Kidney glomerular epithelial cell (primary cell): Measurements from ENCODE around the gene COL1A1.
A peak's percentile ranks its signal among the peaks of the same experiment; 100 is the strongest.

Experiments
- DNase-seq: peaks from one replicate; lab custom pipeline; 2025; lab: John Stamatoyannopoulos, UW

COL1A1 gene

GRCh38 chr17:50199803-50200456, 1.5 kb downstream of the COL1A1 start:
- DNase-seq, result peak; percentile 95

DNA sequence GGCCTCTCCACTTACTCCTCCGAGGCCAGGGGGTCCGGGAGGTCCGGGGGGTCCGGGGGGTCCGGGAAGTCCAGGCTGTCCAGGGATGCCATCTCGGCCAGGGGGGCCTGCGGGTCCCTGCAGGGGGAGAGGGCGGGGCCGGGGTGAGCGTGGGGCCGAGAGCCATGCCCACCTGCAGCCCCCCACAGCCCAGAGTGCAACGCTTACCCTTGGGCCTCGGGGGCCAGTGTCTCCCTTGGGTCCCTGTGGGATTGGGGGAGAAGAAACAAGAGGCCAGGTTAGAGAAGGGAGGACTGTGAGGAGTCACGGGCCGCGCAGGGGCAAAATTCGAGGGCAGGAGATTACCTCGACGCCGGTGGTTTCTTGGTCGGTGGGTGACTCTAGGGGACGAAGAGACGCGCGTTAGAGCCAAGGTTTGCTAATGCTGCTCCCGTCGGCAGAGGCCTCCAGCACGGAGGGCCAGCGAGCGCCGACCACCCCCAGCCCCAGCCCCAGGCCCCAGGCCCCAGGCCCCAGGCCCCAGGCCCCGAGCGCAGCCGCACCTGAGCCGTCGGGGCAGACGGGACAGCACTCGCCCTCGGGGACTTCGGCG, 2.1 kb downstream of the COL1A1 start:
- no peak for DNase-seq

DNA sequence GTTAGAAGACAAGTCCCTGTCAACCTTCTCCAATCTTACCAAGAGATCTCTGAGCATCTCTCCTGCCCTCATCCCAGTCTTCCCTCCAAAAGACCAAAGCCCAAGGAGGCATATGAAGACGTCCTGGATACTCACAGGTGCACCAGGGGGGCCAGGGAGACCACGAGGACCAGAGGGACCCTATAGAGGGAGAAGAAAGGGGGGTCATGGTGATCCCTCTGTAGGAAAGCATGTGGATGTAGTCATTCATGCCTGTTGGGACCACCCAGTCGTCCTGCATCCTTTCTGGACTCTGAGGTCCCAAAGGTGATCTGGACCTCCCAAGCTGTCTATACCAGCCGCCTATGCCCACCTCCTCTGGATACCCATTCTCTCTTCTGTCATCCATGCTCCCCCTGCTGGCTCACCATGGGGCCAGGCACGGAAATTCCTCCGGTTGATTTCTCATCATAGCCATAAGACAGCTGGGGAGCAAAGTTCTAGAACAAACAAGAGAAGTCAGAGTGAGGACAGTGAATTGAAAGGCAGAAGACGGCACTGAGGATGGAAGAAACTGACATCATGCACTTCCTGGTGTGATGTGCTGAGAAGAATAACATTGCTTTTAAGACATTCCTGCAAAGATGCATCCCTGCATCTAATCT, 3.3 kb downstream of the COL1A1 start:
- DNase-seq, result peak; percentile 37

DNA sequence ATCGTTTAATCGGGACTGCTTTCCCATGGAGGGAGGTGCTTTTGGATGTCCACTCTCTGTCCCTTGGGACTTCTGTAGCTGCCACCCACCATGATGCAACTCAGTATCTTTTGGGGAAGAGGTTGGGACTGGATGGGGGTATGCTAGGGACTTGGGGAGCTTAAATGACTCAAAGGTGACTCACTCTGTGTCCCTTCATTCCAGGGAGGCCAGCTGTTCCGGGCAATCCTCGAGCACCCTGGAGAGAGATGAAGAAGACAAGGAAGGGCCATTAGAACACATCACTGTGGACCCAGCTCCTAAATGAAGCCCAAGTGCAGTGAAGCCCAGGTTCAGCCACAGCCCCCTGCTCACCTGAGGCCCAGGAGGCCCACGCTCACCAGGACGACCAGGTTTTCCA, 4.6 kb downstream of the COL1A1 start:
- no peak for DNase-seq

DNA sequence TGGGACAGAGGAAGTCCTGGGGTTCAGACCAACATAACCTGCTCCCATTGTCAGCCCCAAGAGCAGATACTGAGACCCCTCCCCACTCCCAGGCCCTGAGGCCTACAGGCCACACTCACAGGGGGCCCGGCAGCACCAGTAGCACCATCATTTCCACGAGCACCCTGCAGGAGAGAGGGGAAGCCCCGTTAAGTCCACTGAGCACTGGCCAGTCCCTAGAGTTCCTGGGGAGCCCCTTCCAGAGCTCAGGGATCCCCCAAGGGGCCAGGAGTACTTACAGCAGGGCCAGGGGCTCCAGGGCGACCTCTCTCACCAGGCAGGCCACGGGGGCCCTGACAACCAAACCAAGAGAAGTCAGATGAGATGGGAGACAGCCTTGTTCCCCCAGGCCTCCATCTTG, 5.4 kb downstream of the COL1A1 start:
- no peak for DNase-seq

- no peak for DNase-seq
These were observed 6.2 kb downstream of the COL1A1 start for GRCh38 chr17:50194934-50195865.

DNA sequence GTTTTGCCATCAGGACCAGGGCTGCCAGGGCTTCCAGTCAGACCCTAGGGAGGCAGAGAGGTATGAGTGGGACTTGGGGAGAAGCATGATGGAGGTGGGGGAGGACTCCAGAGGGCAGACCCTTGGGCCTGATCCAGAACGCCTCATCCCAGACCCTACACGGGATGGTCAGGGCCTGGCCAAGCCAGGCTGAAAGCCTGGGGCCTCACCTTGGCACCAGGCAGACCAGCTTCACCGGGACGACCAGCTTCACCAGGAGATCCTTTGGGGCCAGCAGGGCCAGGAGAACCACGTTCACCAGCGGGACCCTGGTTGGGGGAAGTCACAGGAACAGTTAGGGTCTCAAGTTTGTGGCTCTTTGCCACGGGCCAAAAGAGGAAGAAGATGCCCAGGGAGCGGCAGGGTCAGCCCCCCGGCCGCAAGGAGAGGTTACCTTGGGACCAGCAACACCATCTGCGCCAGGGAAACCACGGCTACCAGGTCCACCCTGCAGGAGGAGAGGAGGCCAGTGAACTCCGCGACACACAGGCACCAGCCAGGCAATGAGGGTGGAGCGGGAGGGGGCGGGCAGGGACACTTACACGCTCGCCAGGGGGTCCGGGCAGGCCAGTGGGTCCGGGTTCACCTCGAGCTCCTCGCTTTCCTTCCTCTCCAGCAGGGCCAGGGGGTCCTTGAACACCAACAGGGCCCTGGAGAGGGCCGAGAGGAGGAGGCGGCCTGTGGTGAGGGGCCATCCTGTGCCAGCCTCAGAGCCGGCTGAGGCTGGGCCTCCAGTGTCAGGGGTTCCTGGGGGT, 7.1 kb downstream of the COL1A1 start:
- DNase-seq, result no peak

DNA sequence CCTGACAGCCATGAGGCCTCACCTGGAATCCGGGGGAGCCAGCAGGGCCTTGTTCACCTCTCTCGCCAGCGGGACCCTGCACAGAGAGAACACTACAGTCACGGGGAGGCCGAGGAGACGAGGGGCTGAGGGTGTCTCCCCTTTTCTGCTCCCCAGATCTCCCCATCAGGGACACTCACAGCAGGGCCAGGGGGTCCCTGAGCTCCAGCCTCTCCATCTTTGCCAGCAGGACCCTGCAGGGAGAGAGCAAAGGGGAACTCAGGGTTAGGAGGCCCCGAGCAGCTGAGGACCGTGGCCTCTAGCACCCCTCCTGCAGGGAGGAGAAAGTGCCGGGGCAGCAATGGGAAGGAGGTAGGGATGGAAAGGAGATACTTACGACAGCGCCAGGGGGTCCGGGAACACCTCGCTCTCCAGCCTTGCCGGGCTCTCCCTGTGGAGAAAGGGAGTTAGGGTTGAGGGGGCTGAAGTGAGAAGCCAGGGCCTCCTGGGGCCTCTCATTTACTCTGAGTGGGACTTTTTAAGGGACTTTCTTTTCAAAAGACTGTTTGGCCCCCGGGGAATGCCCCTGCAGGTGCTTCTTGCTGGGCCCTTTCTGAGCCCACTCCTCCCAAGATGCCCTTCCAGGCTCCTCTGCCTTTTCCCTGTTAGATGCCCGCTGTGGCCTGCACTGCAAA, 8.7 kb downstream of the COL1A1 start:
- DNase-seq, result no peak

- DNase-seq, result no peak
These were observed 9.2 kb downstream of the COL1A1 start for GRCh38 chr17:50192144-50192617.

DNA sequence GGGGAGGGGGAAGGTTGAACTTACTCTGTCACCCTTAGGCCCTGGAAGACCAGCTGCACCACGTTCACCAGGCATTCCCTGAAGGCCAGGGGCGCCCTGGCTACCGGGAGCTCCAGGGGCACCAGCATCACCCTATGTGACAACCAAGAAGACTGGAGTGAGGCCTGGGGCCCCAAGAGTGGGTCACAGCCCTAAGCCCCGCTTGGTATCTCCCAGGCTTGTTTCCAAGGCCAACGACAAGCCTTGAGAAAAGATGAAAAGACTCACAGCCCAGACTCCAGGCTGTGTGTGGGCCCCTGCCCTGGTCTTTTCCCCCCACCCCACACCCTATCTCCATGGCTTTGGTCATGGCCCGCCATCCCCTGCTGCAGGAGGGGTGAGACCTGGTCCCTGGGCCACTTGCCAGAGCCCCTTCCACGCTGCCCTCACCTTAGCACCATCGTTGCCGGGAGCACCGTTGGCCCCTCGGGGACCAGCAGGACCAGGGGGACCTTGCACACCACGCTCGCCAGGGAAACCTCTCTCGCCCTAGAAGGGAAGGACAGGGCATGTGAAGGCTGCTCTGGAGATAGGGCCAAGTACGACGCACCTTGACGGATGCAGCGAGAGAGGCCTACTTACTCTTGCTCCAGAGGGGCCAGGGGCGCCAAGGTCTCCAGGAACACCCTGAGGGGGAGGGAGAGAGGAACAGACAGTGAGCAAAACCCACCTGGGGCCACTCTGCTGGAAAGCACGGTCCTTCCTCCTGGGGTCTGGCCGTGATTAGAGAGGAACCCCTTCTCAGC, 9.9 kb downstream of the COL1A1 start:
- DNase-seq, result no peak

GRCh38 chr17:50190603-50191358, 10.7 kb downstream of the COL1A1 start:
- no peak for DNase-seq

DNA sequence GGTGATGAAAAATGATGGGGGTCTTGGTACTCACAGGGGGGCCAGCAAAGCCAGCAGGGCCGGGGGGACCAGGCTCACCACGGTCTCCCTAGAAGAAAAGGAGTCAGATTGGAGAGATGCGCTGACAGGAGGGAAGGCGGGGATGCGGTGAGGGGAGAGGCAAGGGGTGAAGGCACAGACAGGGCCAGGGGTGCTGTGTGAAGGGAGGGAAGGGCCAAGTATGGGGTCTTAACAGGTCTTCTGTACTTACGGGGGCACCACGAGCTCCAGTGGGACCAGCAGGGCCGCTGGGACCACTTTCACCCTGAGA, 11.2 kb downstream of the COL1A1 start:
- no peak for DNase-seq

DNA sequence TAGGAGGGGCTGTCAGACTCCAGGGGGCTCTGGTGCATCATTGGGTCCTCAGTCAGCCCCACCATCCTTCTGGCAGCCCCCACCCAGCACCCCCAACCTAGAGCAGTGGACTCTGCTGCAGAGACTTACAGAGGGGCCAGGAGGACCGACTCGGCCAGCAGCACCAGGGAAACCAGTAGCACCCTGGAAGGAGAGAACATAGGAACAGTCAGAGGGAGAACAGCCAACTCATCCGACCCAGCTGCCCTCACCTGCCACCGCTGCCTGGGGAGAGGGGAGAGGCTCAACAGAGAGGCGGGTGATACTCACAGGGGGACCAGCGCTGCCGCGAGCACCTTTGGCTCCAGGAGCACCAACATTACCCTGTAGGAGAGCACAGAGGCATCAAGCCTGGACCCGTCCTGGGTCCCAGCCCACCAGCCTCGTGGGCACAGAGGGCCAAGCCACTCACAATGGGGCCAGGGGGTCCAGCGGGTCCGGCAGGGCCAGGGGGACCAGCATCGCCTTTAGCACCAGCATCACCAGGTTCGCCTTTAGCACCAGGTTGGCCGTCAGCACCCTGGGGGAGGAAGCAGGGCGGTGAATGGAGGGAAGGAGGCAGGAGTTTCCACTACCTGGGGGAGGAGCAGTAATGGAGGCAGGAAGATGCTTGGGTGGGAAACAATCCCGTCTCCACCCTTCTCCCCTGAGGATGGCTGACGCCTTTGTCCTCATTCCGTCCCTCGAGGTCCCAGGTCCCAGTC, 11.7 kb downstream of the COL1A1 start:
- DNase-seq, result no peak

DNA sequence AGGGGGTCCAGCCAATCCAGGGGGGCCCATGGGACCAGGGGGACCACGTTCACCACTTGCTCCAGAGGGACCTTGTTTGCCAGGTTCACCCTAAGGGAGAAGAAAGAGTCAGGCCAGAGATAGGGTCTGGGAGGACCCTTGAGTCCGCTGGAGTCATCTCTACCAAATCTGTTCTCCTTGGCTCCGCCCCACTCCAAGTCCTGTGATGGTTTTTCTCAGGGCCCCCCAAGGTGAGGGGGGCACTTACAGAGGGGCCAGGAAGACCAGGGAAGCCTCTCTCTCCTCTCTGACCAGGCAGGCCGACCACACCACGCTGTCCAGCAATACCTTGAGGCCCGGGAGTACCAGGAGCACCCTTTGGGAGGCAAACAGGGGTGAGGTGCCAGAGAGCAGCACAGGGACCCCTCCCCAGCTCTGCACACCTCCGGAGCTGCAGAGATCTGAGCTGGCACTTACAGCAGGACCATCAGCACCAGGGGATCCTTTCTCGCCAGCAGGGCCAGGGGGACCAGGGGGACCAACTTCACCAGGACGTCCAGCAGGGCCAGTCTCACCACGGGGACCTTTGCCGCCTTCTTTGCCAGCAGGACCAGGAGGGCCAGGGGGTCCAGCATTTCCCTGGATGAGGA, 12.4 kb downstream of the COL1A1 start:
- DNase-seq, result no peak

DNA sequence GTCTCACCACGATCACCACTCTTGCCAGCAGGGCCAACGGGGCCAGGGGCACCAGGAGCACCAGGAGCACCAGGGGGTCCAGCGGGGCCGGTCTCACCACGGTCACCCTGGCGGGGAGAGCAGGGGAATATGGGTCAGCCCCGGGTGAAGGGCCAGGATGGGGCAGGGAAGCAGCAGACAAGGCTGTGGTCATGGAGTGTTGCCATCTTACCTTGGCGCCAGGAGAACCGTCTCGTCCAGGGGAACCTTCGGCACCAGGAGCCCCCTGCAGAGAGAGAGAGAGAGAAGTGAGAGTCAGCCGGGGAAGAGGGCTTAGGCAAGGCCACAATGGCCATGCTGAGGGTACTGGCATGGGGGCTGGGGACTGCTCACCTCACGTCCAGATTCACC, 12.9 kb downstream of the COL1A1 start:
- DNase-seq, result no peak

- DNase-seq, result no peak
These were observed 13.5 kb downstream of the COL1A1 start for GRCh38 chr17:50187751-50188530.

DNA sequence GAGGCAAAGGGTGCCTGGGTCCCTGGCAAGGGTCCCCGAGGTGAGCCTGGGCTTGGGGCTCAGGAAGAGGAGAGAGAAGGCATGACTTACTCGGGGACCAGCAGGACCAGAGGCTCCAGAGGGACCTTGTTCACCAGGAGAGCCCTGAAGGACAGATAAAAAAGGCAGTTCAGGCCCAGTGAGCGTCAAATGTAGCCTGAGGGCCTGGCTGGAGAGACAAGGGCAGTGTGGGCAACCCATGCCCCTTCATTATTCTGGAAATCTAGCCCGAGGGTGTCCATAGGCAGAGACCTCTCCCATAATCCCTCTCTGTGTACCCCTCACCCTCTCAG, 14.1 kb downstream of the COL1A1 start:
- DNase-seq, result no peak
